Measurements from ENCODE around the gene ITGB3BP. TPM values are rescaled to one million over a fixed set of nuclear protein-coding genes. Genes with fewer than 3 reads are reported as not detected.

Gene ITGB3BP
- total RNA-seq, 1 donor from 2014 or later: 110 TPM

DNA sequence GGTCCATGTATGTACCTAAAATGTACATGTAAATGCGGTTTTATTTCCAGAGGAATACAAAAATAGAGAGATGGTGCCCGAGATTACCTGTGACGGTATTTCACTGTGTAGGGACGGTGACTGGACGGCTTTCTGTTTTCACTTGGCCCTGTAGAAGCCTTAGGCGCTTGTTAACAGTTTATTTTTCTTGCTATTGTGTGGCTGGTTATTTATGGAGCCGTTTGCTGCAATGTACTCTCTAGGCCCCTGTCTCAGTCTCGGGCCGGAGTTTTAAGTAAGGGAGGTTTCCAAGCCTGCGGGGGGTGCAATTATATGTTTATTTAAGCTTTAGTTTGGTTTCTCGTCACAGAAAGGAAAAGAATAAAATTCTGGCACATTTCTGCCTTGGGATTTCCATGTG, 713 bp upstream of the ITGB3BP start:
- Mint-ChIP-seq H3K9me3 (no peaks in the 10 kb centered on the region), H3K4me1 (peaks cover 18% of the 10 kb centered on the region), H3K27ac (peak overlapping the region; percentile 99), H3K36me3 (no peaks in the 10 kb centered on the region), H3K27me3 (ENCODE audit: insufficient read depth, low read depth) (no peaks in the 10 kb centered on the region), H3K4me3 (peak overlapping the region; percentile 98)
- H2AFZ ChIP-seq (replicated peaks): peak overlapping the region; percentile 99
- H3K79me2 ChIP-seq (ENCODE audit: low read depth): peaks cover 45% of the 10 kb centered on the region
- peak overlapping the region; percentile 77 for H3K4me3 ChIP-seq
- H3K36me3 ChIP-seq: no peaks in the 10 kb centered on the region
- peak; percentile 33 for DNase-seq (ENCODE audit: low spot score)
- peaks cover 18% of the 10 kb centered on the region for H3F3A ChIP-seq (ENCODE audit: low read depth)
- peak overlapping the region; percentile 63 for H3K9ac ChIP-seq
- peak overlapping the region; percentile 97 for H3K27ac ChIP-seq
- peak overlapping the region; percentile 83 for H3K4me2 ChIP-seq
- no peaks in the 10 kb centered on the region for H4K20me1 ChIP-seq (ENCODE audit: low read depth)
- H3K27me3 ChIP-seq: no peaks in the 10 kb centered on the region
- H3K9me3 ChIP-seq (ENCODE audit: low read depth): no peaks in the 10 kb centered on the region
- TF ChIP-seq EZH2phosphoT487 (IDR thresholded peaks at IDR 0.05) (no peak), EZH2 (IDR thresholded peaks at IDR 0.05) (no peak)
- TF ChIP-seq, protein P1, sequence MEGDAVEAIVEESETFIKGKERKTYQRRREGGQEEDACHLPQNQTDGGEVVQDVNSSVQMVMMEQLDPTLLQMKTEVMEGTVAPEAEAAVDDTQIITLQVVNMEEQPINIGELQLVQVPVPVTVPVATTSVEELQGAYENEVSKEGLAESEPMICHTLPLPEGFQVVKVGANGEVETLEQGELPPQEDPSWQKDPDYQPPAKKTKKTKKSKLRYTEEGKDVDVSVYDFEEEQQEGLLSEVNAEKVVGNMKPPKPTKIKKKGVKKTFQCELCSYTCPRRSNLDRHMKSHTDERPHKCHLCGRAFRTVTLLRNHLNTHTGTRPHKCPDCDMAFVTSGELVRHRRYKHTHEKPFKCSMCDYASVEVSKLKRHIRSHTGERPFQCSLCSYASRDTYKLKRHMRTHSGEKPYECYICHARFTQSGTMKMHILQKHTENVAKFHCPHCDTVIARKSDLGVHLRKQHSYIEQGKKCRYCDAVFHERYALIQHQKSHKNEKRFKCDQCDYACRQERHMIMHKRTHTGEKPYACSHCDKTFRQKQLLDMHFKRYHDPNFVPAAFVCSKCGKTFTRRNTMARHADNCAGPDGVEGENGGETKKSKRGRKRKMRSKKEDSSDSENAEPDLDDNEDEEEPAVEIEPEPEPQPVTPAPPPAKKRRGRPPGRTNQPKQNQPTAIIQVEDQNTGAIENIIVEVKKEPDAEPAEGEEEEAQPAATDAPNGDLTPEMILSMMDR (IDR thresholded peaks at IDR 0.05): no peak
- H3K4me1 ChIP-seq: peaks cover 14% of the 10 kb centered on the region

- Mint-ChIP-seq H3K4me1 (no peaks in the 10 kb centered on the region), H3K36me3 (peaks cover 9% of the 10 kb centered on the region), H3K27me3 (ENCODE audit: insufficient read depth, low read depth) (peaks cover 2% of the 10 kb centered on the region), H3K4me3 (no peak overlapping the region), H3K9me3 (peaks cover 12% of the 10 kb centered on the region), H3K27ac (no peak overlapping the region)
- Histone ChIP-seq H3K9ac (no peak overlapping the region), H3K27me3 (no peaks in the 10 kb centered on the region), H4K20me1 (ENCODE audit: low read depth) (no peaks in the 10 kb centered on the region), H2AFZ (replicated peaks) (no peak overlapping the region), H3F3A (ENCODE audit: low read depth) (no peaks in the 10 kb centered on the region), H3K4me3 (no peak overlapping the region), H3K27ac (no peak overlapping the region), H3K4me1 (no peaks in the 10 kb centered on the region), H3K9me3 (ENCODE audit: low read depth) (peaks cover 11% of the 10 kb centered on the region), H3K79me2 (ENCODE audit: low read depth) (peaks cover 49% of the 10 kb centered on the region), H3K36me3 (no peaks in the 10 kb centered on the region), H3K4me2 (no peak overlapping the region)
- DNase-seq (ENCODE audit: low spot score): no peak
- TF ChIP-seq EZH2phosphoT487 (IDR thresholded peaks at IDR 0.05) (no peak), EZH2 (IDR thresholded peaks at IDR 0.05) (no peak)
- TF ChIP-seq, protein P1 (IDR thresholded peaks at IDR 0.05): no peak
Observed at GRCh38 chr1:63516629-63517028, 6.4 kb downstream of the ITGB3BP start.

- Histone ChIP-seq H3K4me2 (no peak overlapping the region), H3K4me1 (no peaks in the 10 kb centered on the region), H3K79me2 (ENCODE audit: low read depth) (peaks cover 27% of the 10 kb centered on the region), H3K9me3 (ENCODE audit: low read depth) (peaks cover 11% of the 10 kb centered on the region), H3K9ac (no peak overlapping the region), H3K4me3 (no peak overlapping the region), H4K20me1 (ENCODE audit: low read depth) (no peaks in the 10 kb centered on the region), H2AFZ (replicated peaks) (no peak overlapping the region), H3F3A (ENCODE audit: low read depth) (no peaks in the 10 kb centered on the region), H3K36me3 (peaks cover 12% of the 10 kb centered on the region), H3K27ac (no peak overlapping the region), H3K27me3 (no peaks in the 10 kb centered on the region)
- H3K4me3 Mint-ChIP-seq: no peak overlapping the region
- H3K4me1 Mint-ChIP-seq: no peaks in the 10 kb centered on the region
- TF ChIP-seq, protein P1 (IDR thresholded peaks at IDR 0.05): no peak
- TF ChIP-seq EZH2phosphoT487 (IDR thresholded peaks at IDR 0.05) (no peak), EZH2 (IDR thresholded peaks at IDR 0.05) (no peak)
- peaks cover 2% of the 10 kb centered on the region for H3K27me3 Mint-ChIP-seq (ENCODE audit: insufficient read depth, low read depth)
- H3K27ac Mint-ChIP-seq: no peak overlapping the region
- DNase-seq (ENCODE audit: low spot score): no peak
- H3K36me3 Mint-ChIP-seq: peaks cover 12% of the 10 kb centered on the region
- peaks cover 14% of the 10 kb centered on the region for H3K9me3 Mint-ChIP-seq
Observed at GRCh38 chr1:63512584-63512983, 10.4 kb downstream of the ITGB3BP start.
